ENCODE measurements around the gene SLC16A5. TPM values are rescaled to one million over a fixed set of nuclear protein-coding genes. Genes with fewer than 3 reads are reported as not detected.
"Not testable (repeated sequence)": the region's sequence is repeated elsewhere in the genome, so short reads cannot be mapped to it uniquely, and the experiment has no call there.

The SLC16A5 gene
- total RNA-seq = 40.5 TPM
- long read RNA-seq, transcript SLC16A5-201 (7 exons, 1,934 nt) = major isoform, 13 of 63 reads
- long read RNA-seq, partial matches to known transcripts = 22 of 63 reads
- long read RNA-seq, other reads (novel, unspliced or antisense) = 27 of 63 reads

DNA sequence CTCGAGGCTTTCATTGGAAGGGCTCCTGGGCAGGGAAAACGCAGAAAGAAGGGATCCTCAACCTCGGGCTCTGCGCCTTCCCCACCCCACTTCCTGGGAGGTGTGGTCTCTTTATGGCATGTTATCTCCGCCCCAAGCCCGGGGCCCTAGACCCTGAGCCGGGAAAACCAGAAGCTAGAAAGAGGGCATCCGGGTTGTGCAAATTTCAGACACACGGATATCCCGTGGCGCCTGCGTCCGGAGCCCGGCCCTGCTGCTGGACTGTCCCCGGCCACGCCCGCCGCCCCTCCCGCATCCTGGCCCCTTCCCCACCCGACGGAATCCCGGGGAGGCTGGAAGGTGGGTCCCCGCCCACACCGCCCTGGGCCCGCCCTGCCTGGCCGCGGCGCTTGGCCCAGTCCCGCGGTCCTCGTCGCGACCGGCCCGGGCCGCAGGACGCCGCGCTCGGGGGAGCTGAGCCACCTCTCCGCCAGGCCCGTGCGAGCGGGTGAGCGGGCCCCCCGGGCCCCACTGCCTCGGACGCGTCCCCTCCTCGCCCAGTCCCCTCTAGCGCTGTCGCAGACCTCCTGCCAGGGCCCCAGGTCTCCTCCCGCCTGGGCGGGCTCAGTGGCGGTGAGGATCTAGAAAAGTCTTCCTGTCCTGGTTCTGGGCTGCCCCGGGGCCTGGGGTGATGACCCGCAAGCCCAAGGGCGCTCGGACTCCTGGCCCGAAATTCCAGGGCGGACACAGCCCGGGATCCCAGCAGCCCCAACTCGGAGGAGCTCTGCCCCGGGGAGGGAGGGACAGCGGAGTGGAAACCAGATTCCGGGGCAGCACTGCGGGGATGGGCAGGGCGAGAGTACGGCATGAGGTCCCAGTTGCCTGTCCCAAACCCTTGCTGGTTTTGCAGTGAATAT lies at the start of gene SLC16A5:
SLC16A5 (plus strand) TSS at position 397 of the 896 bp plus-strand sequence. CDS start 5,683 bp downstream, outside the sequence.
- H3K4me1 ChIP-seq = peaks cover 50% of the 10 kb centered on the region
- intact Hi-C loops (cut with DNase I) = no loop called here
- DNase-seq = peak; percentile 98

GRCh38 chr17:75039238-75039637 lies 48.5 kb upstream of the SLC16A5 start:
- TF ChIP-seq, protein P1, sequence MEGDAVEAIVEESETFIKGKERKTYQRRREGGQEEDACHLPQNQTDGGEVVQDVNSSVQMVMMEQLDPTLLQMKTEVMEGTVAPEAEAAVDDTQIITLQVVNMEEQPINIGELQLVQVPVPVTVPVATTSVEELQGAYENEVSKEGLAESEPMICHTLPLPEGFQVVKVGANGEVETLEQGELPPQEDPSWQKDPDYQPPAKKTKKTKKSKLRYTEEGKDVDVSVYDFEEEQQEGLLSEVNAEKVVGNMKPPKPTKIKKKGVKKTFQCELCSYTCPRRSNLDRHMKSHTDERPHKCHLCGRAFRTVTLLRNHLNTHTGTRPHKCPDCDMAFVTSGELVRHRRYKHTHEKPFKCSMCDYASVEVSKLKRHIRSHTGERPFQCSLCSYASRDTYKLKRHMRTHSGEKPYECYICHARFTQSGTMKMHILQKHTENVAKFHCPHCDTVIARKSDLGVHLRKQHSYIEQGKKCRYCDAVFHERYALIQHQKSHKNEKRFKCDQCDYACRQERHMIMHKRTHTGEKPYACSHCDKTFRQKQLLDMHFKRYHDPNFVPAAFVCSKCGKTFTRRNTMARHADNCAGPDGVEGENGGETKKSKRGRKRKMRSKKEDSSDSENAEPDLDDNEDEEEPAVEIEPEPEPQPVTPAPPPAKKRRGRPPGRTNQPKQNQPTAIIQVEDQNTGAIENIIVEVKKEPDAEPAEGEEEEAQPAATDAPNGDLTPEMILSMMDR (IDR thresholded peaks at IDR 0.05) = no peak
- H3K27ac ChIP-seq = no peak overlapping the region
- DNase-seq (no peak), ATAC-seq (no peak)
- intact Hi-C loops (cut with DNase I) = no loop called here
- H3K36me3 ChIP-seq = peaks cover 52% of the 10 kb centered on the region
- no peak overlapping the region for H3K4me3 ChIP-seq
- peaks cover 16% of the 10 kb centered on the region for H3K4me1 ChIP-seq
- no peaks in the 10 kb centered on the region for H3K27me3 ChIP-seq
- H3K9me3 ChIP-seq = no peaks in the 10 kb centered on the region

More for the DNA sequence above, at the start of gene SLC16A5:
- ATAC-seq = peak; percentile 94
- TF ChIP-seq, protein P1 (IDR thresholded peaks at IDR 0.05) = no peak
- Histone ChIP-seq H3K9me3 (no peaks in the 10 kb centered on the region), H3K4me3 (peak within 1 kb of the TSS; percentile 69), H3K27ac (peak within 1 kb of the TSS; percentile 93), H3K36me3 (no peaks in the 10 kb centered on the region), H3K27me3 (no peaks in the 10 kb centered on the region)

DNA sequence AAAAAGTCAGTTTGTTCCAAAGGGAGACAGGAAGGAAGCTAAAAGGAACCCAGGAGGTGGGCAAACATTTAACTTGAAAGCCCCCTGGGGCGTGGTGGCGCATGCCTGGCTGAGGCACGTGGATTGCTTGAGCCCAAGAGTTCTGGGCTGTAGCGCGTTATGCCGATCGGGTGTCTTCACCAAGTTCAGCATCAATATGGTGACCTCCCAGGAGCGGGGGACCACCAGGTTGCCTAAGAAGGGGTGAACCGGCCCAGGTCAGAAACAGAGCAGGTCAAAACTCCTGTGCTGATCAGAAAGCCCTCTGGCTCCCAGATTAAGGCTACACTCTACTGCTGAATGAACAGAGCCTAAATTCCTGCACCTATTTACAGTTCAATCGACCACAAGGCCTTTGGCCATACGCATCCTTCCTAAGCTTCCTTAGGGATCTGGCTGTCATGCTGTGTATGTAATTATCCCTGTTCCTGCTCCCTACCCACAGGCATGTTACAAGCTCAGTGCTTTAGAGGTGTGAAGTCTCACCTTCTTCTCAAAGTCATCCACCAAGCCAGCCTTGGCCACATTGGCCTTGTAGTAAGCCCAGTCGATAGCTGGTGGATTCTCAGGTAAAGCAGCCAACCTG lies 46.0 kb upstream of the SLC16A5 start:
- TF ChIP-seq, protein P1 (IDR thresholded peaks at IDR 0.05) = no peak

DNA sequence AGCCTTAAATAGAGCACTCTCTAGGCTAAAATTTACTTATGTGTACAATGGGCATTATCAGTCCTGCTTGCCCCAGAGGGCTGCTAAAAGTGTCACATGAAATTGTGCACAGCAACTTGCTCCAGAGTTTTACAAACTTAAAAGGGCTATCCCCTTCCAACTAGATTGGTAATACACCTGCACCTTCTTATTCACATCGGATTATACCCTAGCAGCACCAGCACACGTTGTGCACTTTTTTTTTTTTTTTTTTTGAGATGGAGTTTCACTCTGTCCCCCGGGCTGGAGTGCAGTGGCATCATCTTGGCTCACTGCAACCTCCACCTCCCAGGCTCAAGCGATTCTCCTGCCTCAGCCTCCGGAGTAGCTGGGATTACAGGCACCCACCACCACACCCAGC lies 44.0 kb upstream of the SLC16A5 start:
- H3K4me3 ChIP-seq; H3K9me3 ChIP-seq; intact Hi-C loops (cut with DNase I); ATAC-seq; DNase-seq; H3K27me3 ChIP-seq; H3K27ac ChIP-seq: not testable (repeated sequence)
- Histone ChIP-seq H3K36me3 (peaks cover 43% of the 10 kb centered on the region), H3K4me1 (peaks cover 20% of the 10 kb centered on the region)

More for the DNA sequence above, 46.0 kb upstream of the SLC16A5 start:
- no peaks in the 10 kb centered on the region for H3K9me3 ChIP-seq
- no peak for DNase-seq
- no peaks in the 10 kb centered on the region for H3K27me3 ChIP-seq
- H3K4me1 ChIP-seq = peaks cover 11% of the 10 kb centered on the region
- intact Hi-C loops (cut with DNase I) = no loop called here
- no peak overlapping the region for H3K27ac ChIP-seq
- peaks cover 55% of the 10 kb centered on the region for H3K36me3 ChIP-seq
- no peak for ATAC-seq
- H3K4me3 ChIP-seq = no peak overlapping the region

- no peak for DNase-seq
- intact Hi-C loops (cut with DNase I) = no loop called here
- Histone ChIP-seq H3K36me3 (peaks cover 34% of the 10 kb centered on the region), H3K4me3 (no peak overlapping the region), H3K27me3 (no peaks in the 10 kb centered on the region), H3K4me1 (peaks cover 25% of the 10 kb centered on the region), H3K9me3 (no peaks in the 10 kb centered on the region), H3K27ac (no peak overlapping the region)
- TF ChIP-seq, protein P1 (IDR thresholded peaks at IDR 0.05) = no peak
- no peak for ATAC-seq
These were observed 43.0 kb upstream of the SLC16A5 start for GRCh38 chr17:75044716-75045115.

DNA sequence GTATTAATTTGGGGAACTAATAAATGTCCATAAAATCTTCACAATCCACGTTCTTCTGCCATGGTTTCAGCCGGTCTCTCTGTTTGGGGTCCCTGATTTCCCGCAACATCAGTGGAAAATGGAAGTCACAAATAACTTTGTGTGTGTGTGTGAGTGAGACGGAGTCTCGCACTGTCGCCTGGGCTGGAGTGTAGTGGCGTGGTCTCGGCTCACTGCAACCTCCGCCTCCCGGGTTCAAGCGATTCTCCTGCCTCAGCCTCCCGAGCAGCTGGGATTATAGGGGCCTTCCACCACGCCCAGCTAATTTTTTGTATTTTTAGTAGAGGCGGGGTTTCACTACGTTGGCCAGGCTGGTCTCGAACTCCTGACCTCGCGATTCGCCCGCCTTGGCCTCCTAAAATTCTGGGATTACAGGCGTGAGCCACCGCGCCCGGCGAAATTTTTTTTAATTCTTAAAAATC lies 41.8 kb upstream of the SLC16A5 start:
- Histone ChIP-seq H3K4me1 (peaks cover 25% of the 10 kb centered on the region), H3K27ac (peak overlapping the region; percentile 98), H3K4me3 (peak overlapping the region; percentile 98), H3K36me3 (peaks cover 21% of the 10 kb centered on the region)
- DNase-seq; H3K9me3 ChIP-seq; intact Hi-C loops (cut with DNase I); H3K27me3 ChIP-seq; ATAC-seq: not testable (repeated sequence)

Measured in upper lobe of right lung (tissue), 1 donor.